HG03442 (cell line): ENCODE results near the gene CRYBB1.

Experiments
- ATAC-seq: cut with Tn5 transposase; IDR thresholded peaks from one replicate; pipeline ENCODE4 v1.9.1; 2021; ENCODE audit warnings: mild to moderate bottlenecking, moderate library complexity; ENCODE audit not compliant: unreplicated experiment

The CRYBB1 gene

GRCh38 chr22:26581633-26582168, 36.1 kb downstream of the CRYBB1 start:
- no peak for ATAC-seq

DNA sequence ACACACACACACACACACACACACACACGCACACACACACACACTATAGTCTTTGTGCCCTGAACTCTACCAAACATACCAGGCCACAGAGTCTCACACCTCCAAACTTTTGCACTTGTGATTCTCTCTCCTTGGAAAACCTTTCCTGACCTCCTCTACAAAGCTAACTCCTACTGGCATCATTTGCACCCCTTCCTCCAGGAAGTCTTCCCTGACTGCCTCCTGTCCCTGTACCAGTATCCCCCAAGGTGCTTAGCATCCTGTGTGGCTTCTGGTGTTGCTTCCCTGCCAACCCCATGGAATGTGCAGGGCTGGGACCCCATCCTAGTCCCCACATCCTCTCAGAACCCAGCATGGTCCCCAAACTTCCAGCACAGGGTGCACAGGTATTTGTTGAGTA, 36.8 kb downstream of the CRYBB1 start:
- ATAC-seq = no peak

DNA sequence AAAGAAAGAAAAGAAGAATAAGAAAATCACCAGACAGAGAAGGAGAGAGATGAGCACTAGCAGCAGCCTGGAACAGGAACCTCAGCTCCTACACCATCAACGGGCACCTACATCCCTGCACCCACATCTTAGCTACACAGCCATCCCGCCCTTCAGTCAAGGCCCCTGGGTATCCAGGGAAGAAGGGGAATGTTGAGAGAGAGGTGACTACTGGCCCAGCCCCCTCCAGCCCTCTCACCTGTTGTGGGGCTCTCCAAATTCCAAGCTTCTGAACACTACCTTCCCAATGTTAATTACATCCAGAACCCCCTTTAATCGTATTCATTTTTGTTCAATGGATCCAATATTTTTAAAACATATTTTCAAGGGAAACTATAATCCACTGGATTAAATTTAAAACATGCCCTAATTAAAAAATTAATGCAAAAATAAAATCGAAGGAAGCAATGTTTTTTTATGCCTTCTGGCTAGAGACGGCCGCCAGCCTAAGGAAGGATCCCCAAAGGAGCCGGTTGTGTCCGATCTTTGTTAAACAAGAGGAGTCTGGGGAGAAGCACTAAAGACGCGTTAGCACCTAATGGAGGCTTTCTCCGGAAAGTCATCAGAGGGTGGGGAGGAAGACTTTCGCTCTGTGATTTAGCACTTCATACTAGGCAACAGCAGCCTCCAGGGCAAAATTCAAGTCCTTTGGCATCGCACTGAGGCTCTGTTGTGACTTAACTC, 37.4 kb downstream of the CRYBB1 start:
- ATAC-seq = no peak

DNA sequence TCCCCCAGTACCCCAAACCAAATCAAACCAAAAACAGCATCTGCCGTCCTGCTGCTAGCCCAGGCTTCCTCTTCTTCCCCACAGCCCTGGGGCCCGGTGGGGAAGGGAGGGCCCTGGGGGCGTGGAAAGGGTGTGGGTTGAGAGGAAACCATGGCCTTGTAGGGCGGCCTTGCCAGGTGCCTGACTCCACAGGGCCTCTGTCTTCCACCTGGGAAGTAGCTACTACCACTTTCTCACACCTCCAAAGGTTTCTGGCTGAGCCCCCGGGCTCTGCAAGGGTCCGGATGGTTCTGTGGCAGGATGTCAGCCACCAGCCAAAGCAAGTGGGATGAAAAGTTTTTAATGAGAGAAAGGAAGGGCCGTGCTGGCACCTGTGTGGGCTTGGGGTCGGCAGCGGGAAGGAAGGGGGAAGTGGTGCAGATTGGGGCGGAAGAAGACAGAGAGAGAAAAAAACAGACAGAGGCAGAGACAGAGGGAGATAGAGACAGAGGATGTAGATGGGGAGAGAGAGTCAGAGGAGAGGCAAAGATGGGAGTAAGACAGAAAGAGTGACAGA, 38.4 kb downstream of the CRYBB1 start:
- no peak for ATAC-seq

DNA sequence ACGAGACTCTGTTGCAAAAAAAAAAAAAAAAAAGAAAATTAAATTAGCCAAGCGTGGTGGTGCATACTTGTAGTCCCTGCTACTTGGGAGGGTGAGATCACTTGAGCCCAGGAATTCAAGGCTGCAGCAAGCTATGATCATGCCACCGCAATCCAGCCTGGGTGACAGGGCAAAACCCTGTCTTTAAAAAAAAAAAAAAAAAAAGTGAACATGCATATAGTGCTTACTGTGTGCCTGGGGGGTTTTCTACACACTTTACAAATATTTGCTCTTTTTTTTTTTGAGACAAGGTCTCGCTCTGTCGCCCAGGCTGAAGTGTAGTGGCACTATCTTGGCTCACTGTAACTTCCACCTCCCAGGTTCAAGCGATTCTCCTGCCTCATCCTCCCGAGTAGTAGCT, 40.7 kb downstream of the CRYBB1 start:
- ATAC-seq = no peak

DNA sequence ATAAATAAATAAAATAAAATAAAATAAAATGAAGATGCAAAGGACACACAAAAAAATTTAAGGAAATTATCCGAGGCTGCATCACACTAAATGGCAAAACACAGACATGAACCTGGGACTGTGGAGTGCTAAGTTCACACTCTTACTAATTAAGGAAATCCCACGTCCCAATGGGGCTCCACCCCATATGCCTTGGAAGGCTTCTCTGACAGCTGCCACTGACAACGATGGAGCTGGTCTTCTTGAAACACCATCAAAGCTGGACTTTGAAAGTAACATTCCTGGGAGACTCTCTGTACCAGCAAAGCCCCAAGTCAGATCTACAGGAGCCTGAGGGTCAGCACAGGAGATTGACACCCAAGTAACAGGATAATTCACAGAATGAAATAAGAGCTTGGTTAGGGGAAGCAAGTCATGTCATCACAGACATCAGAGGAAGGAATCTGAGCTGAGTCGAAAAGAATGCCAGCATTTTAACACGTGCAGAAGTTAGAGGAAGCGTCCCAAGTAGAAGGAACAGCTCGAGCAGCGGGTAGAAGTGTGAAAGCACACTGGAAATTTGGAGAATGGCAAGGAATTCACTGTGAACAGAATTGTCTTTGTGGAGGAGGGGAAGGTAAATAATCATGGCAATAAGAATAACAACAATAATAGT, 41.7 kb downstream of the CRYBB1 start:
- no peak for ATAC-seq

- ATAC-seq = no peak
Measured at GRCh38 chr22:26574001-26574723, 43.7 kb downstream of the CRYBB1 start.

- no peak for ATAC-seq
Measured at GRCh38 chr22:26573026-26573662, 44.7 kb downstream of the CRYBB1 start.

GRCh38 chr22:26570864-26571525, 46.8 kb downstream of the CRYBB1 start:
- no peak for ATAC-seq

DNA sequence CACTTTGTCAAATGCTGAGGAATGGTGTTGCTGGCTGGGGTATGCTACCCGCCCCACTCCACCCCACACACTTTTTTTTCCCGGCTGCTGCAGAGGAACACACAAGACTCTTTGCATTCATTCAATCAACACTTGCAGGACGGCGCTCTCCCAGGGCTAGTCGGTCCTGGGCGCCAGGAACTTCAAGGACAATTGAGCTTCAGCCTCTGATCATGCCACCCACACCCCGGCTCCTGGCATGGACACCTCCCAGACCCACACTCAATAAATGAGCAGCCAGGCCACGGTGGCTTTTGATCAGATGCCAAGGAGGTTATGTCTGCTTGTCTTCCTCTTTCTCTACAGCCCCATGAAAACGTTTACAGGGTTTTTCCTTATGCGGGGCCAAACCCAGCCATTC, 47.7 kb downstream of the CRYBB1 start:
- ATAC-seq = no peak

- ATAC-seq = no peak
Measured at GRCh38 chr22:26568207-26568706, 49.6 kb downstream of the CRYBB1 start.

DNA sequence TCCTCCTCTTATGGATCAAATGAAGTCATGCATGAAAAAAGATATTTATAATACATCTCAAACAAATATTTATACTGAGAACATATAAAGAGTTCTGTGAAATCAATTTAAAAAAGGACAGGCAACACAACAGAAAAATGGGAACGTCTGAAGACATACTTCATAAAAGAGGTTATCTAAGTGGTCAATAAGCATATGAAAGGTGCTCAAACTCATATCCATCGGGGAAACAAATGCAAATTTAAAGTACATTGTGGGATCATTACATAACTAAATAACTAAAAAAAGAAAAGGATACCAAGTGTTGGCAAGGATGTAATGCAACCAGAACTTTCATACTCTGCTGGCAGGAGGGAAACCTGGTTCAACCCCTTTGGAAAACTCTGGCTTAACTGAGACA, 50.2 kb downstream of the CRYBB1 start:
- ATAC-seq = no peak

- no peak for ATAC-seq
Measured at GRCh38 chr22:26566994-26567393, 50.8 kb downstream of the CRYBB1 start.

GRCh38 chr22:26565889-26566288, 51.9 kb downstream of the CRYBB1 start:
- no peak for ATAC-seq

DNA sequence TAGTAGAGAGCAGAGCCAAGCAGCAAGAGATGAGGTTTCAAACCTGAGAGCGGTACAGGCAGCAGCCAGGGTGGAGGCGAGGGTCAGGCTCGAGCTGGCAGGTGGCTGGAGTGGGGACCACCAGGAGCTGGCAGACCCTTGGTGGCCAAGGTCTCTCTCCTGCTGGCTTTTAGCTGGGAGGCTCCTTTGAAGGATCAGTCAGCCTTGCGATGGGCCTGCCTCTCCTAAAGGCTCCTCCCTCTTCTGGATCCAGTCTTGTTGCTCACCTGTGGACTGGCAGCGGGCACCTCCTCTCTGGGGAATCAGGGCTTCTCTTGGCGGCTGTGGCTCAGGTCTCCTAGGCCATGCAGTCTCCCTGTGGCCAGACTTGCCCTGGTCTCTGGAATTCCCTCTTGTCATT, 52.6 kb downstream of the CRYBB1 start:
- no peak for ATAC-seq

GRCh38 chr22:26564672-26565071, 53.2 kb downstream of the CRYBB1 start:
- ATAC-seq = no peak

DNA sequence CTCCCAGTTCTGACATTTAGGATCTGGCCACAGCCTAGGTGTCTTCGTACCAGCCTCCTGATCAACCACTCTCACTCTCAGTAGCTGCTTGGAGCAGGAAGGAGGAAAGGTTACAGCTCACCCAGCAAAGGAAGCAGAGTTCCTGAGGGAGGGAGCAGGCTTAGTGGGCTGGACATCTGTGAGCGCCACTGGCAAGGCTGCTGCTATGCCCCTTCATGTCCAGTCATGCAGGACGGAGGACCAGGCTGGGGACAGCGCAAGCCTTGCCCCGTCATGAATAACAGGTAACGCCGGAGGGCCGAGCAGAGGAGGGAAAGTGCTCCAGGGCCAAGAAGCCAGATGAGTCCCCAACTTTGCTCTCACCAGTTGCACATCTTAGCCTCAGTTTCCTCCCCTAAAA, 53.6 kb downstream of the CRYBB1 start:
- ATAC-seq = no peak

DNA sequence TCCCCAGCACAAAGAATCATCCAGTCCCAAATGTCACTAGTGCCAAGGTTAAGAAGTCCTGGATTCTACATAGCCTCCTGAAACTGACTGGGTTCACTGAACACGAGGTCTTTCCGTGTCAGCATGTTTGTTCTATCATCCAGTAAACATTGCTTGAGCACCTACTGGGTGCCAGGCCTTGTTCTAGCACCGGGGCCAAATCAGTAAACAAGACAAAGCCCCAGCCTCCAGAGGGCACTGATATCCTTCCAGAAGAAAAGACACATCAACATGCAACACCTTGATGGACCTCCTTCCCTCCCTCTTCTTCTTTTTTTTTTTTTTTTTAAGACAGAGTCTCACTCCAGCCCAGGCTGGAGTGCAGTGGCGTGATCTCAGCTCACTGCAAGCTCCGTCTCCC, 54.8 kb downstream of the CRYBB1 start:
- ATAC-seq = no peak

DNA sequence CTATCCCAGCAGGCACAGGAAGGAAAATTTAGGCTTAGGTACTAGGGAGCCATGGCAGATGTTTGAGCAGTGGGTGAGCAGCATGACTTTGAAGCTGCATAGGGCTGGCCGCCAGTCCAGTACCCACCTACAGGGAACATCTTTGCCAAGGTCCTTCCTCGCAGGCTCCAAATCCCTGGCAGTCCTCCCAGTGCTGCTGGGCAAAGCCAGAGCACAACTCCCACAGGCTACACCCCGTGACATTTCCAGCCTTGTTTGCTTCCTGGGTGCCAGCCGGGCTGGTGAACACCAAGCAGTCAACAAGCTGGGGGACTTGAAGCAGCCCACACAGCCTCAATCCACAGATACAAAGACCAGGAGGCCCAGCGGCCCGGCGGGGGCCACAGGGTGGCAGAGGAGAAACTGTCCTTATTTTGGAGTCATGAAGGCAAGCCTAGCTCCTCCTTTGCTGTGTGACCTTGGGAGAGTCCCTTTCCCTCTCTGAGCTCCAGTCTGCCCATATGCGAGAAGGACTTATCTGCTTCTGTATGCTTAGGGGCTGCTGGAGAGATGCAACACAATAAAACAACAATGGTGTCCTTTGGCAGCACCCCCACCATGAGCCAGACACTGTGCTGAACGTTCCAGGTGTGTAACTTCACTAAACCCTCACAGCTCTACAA, 55.9 kb downstream of the CRYBB1 start:
- ATAC-seq = no peak
